ENCODE data around the gene HEATR3. TPM values are rescaled to one million over a fixed set of nuclear protein-coding genes. Genes with fewer than 3 reads are reported as not detected.

Gene HEATR3
- total and polyA plus RNA-seq, 2 experiments from 2014 or later = 7.5 to 29.9 TPM

DNA sequence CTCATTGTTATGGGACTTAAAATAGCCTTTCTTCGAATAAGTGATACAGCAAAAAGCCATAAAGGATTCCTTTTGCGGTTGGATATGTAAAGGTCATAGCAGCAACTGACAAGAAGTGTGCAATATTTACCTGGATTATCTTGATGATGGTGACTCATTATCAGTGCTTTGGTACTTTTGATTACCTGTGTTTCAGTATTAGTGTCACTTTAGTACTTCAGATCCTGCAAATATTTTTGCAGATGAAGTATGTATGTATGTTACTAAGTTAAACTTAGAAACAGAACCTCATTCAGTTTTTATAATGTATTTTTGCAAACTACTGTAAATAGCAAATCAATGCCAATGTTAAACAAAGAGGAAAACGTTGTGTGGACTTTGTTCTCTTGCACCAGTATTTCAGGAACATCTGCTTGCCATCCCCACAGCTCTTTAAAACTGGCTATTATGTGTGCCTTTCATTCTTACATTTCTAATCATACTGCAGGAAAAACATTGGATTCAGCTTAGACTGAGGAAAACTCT, 30.2 kb upstream of the HEATR3 start:
- no peaks in the 10 kb centered on the region for H3K9me3 Mint-ChIP-seq
- H3K4me3 Mint-ChIP-seq = no peak overlapping the region
- H3K27ac Mint-ChIP-seq = no peak overlapping the region
- H3K27me3 Mint-ChIP-seq (ENCODE audit: insufficient read depth, low read depth, poor library complexity) = no peaks in the 10 kb centered on the region
- no peaks in the 10 kb centered on the region for H3F3A ChIP-seq (replicated peaks; ENCODE audit: low read depth)
- no peaks in the 10 kb centered on the region for H3K27me3 ChIP-seq (ENCODE audit: insufficient read depth)
- no peak overlapping the region for H3K27ac ChIP-seq (ENCODE audit: low read depth)
- peaks cover 5% of the 10 kb centered on the region for H3K4me1 Mint-ChIP-seq
- peaks cover 19% of the 10 kb centered on the region for H3K36me3 ChIP-seq (ENCODE audit: insufficient read depth)
- H3K4me2 ChIP-seq = no peak overlapping the region
- H3K4me3 ChIP-seq = no peak overlapping the region
- H3K36me3 Mint-ChIP-seq (ENCODE audit: low read depth) = peaks cover 27% of the 10 kb centered on the region
- ATAC-seq (no peak), DNase-seq (ENCODE audit: low spot score) (no peak)
- H3K9me2 ChIP-seq (ENCODE audit: insufficient read depth) = no peaks in the 10 kb centered on the region
- H2AFZ ChIP-seq = no peak overlapping the region
- H3K4me1 ChIP-seq (ENCODE audit: insufficient read depth) = peaks cover 5% of the 10 kb centered on the region; the same call in 1 of the 2 replicates
- H4K20me1 ChIP-seq (replicated peaks; ENCODE audit: insufficient read depth) = 0 out of 2 replicates have a peak, but pooled peaks cover 3% of the 10 kb centered on the region
- no peaks in the 10 kb centered on the region for H3K79me2 ChIP-seq (replicated peaks; ENCODE audit: insufficient read depth)
- TF ChIP-seq ZNF114 (CRISPR knock-in tag; IDR thresholded peaks at IDR 0.05) = no peak
- no peak for TF ChIP-seq ZNF331 (CRISPR knock-in tag; IDR thresholded peaks at IDR 0.05; ENCODE audit: low read depth)
- TF ChIP-seq STAT1 (IDR thresholded peaks at IDR 0.05; ENCODE audit: unreplicated experiment) = no peak
- TF ChIP-seq, protein P1, sequence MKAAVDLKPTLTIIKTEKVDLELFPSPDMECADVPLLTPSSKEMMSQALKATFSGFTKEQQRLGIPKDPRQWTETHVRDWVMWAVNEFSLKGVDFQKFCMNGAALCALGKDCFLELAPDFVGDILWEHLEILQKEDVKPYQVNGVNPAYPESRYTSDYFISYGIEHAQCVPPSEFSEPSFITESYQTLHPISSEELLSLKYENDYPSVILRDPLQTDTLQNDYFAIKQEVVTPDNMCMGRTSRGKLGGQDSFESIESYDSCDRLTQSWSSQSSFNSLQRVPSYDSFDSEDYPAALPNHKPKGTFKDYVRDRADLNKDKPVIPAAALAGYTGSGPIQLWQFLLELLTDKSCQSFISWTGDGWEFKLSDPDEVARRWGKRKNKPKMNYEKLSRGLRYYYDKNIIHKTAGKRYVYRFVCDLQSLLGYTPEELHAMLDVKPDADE (IDR thresholded peaks at IDR 0.05) = no peak
- TF ChIP-seq CREB1 (CRISPR knock-in tag; IDR thresholded peaks at IDR 0.05; ENCODE audit: low read depth) = no peak
- TF ChIP-seq EZH2 (IDR thresholded peaks at IDR 0.05; ENCODE audit: low read depth, unreplicated experiment) = no peak
- TF ChIP-seq, protein P2, sequence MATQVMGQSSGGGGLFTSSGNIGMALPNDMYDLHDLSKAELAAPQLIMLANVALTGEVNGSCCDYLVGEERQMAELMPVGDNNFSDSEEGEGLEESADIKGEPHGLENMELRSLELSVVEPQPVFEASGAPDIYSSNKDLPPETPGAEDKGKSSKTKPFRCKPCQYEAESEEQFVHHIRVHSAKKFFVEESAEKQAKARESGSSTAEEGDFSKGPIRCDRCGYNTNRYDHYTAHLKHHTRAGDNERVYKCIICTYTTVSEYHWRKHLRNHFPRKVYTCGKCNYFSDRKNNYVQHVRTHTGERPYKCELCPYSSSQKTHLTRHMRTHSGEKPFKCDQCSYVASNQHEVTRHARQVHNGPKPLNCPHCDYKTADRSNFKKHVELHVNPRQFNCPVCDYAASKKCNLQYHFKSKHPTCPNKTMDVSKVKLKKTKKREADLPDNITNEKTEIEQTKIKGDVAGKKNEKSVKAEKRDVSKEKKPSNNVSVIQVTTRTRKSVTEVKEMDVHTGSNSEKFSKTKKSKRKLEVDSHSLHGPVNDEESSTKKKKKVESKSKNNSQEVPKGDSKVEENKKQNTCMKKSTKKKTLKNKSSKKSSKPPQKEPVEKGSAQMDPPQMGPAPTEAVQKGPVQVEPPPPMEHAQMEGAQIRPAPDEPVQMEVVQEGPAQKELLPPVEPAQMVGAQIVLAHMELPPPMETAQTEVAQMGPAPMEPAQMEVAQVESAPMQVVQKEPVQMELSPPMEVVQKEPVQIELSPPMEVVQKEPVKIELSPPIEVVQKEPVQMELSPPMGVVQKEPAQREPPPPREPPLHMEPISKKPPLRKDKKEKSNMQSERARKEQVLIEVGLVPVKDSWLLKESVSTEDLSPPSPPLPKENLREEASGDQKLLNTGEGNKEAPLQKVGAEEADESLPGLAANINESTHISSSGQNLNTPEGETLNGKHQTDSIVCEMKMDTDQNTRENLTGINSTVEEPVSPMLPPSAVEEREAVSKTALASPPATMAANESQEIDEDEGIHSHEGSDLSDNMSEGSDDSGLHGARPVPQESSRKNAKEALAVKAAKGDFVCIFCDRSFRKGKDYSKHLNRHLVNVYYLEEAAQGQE (IDR thresholded peaks at IDR 0.05; ENCODE audit: unreplicated experiment) = no peak
- TF ChIP-seq, protein P3, sequence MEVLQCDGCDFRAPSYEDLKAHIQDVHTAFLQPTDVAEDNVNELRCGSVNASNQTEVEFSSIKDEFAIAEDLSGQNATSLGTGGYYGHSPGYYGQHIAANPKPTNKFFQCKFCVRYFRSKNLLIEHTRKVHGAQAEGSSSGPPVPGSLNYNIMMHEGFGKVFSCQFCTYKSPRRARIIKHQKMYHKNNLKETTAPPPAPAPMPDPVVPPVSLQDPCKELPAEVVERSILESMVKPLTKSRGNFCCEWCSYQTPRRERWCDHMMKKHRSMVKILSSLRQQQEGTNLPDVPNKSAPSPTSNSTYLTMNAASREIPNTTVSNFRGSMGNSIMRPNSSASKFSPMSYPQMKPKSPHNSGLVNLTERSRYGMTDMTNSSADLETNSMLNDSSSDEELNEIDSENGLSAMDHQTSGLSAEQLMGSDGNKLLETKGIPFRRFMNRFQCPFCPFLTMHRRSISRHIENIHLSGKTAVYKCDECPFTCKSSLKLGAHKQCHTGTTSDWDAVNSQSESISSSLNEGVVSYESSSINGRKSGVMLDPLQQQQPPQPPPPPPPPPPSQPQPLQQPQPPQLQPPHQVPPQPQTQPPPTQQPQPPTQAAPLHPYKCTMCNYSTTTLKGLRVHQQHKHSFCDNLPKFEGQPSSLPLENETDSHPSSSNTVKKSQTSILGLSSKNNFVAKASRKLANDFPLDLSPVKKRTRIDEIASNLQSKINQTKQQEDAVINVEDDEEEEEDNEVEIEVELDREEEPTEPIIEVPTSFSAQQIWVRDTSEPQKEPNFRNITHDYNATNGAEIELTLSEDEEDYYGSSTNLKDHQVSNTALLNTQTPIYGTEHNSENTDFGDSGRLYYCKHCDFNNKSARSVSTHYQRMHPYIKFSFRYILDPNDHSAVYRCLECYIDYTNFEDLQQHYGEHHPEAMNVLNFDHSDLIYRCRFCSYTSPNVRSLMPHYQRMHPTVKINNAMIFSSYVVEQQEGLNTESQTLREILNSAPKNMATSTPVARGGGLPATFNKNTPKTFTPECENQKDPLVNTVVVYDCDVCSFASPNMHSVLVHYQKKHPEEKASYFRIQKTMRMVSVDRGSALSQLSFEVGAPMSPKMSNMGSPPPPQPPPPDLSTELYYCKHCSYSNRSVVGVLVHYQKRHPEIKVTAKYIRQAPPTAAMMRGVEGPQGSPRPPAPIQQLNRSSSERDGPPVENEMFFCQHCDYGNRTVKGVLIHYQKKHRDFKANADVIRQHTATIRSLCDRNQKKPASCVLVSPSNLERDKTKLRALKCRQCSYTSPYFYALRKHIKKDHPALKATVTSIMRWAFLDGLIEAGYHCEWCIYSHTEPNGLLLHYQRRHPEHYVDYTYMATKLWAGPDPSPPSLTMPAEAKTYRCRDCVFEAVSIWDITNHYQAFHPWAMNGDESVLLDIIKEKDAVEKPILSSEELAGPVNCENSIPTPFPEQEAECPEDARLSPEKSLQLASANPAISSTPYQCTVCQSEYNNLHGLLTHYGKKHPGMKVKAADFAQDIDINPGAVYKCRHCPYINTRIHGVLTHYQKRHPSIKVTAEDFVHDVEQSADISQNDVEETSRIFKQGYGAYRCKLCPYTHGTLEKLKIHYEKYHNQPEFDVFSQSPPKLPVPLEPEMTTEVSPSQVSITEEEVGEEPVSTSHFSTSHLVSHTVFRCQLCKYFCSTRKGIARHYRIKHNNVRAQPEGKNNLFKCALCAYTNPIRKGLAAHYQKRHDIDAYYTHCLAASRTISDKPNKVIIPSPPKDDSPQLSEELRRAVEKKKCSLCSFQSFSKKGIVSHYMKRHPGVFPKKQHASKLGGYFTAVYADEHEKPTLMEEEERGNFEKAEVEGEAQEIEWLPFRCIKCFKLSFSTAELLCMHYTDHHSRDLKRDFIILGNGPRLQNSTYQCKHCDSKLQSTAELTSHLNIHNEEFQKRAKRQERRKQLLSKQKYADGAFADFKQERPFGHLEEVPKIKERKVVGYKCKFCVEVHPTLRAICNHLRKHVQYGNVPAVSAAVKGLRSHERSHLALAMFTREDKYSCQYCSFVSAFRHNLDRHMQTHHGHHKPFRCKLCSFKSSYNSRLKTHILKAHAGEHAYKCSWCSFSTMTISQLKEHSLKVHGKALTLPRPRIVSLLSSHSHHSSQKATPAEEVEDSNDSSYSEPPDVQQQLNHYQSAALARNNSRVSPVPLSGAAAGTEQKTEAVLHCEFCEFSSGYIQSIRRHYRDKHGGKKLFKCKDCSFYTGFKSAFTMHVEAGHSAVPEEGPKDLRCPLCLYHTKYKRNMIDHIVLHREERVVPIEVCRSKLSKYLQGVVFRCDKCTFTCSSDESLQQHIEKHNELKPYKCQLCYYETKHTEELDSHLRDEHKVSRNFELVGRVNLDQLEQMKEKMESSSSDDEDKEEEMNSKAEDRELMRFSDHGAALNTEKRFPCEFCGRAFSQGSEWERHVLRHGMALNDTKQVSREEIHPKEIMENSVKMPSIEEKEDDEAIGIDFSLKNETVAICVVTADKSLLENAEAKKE (CRISPR knock-in tag; IDR thresholded peaks at IDR 0.05) = no peak
- no peak for TF ChIP-seq JUNB (IDR thresholded peaks at IDR 0.05; ENCODE audit: unreplicated experiment)
- no peak for TF ChIP-seq EZH2phosphoT487 (IDR thresholded peaks at IDR 0.05; ENCODE audit: unreplicated experiment)
- TF ChIP-seq, protein P4, sequence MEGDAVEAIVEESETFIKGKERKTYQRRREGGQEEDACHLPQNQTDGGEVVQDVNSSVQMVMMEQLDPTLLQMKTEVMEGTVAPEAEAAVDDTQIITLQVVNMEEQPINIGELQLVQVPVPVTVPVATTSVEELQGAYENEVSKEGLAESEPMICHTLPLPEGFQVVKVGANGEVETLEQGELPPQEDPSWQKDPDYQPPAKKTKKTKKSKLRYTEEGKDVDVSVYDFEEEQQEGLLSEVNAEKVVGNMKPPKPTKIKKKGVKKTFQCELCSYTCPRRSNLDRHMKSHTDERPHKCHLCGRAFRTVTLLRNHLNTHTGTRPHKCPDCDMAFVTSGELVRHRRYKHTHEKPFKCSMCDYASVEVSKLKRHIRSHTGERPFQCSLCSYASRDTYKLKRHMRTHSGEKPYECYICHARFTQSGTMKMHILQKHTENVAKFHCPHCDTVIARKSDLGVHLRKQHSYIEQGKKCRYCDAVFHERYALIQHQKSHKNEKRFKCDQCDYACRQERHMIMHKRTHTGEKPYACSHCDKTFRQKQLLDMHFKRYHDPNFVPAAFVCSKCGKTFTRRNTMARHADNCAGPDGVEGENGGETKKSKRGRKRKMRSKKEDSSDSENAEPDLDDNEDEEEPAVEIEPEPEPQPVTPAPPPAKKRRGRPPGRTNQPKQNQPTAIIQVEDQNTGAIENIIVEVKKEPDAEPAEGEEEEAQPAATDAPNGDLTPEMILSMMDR (conservative IDR thresholded peaks at IDR 0.05; ENCODE audit: low read depth in 2 of 2) = no peak
- TF ChIP-seq POLR2AphosphoS5 (IDR thresholded peaks at IDR 0.05; ENCODE audit: low read depth) = no peak
- TF ChIP-seq NANOG (IDR thresholded peaks at IDR 0.05; ENCODE audit: borderline replicate concordance) = no peak
